ENCODE results near the gene C2CD4A. TPM values are rescaled to one million over a fixed set of nuclear protein-coding genes. Genes with fewer than 3 reads are reported as not detected.

C2CD4A gene
- total RNA-seq, 4 donors from 2014 or later: 0.33 TPM; not detected in 3

GRCh38 chr15:62083194-62084154 lies 16.7 kb downstream of the C2CD4A start:
- WGBS: 86% methylated on average over 9 of the region's 9 CpGs
- no peaks in the 10 kb centered on the region for H3K27me3 ChIP-seq
- no peak for DNase-seq (ENCODE audit: extremely low spot score)
- H3K36me3 ChIP-seq: no peaks in the 10 kb centered on the region
- H3K4me1 ChIP-seq: peaks cover 0 to 13% (median 5%) of the 10 kb centered on the region in 4 donors
- no peaks in the 10 kb centered on the region for H3K9me3 ChIP-seq
- TF ChIP-seq POLR2AphosphoS5 (IDR thresholded peaks at IDR 0.05) (no peak), CTCF (IDR thresholded peaks at IDR 0.05) (no peak), EP300 (IDR thresholded peaks at IDR 0.05) (no peak), POLR2A (IDR thresholded peaks at IDR 0.05; ENCODE audit: low read depth) (no peak)
- H3K4me3 ChIP-seq: no peak overlapping the region
- intact Hi-C loops (cut with DNase I): no loop called here
- H3K27ac ChIP-seq (replicated peaks in 1 of 4): no peak overlapping the region

DNA sequence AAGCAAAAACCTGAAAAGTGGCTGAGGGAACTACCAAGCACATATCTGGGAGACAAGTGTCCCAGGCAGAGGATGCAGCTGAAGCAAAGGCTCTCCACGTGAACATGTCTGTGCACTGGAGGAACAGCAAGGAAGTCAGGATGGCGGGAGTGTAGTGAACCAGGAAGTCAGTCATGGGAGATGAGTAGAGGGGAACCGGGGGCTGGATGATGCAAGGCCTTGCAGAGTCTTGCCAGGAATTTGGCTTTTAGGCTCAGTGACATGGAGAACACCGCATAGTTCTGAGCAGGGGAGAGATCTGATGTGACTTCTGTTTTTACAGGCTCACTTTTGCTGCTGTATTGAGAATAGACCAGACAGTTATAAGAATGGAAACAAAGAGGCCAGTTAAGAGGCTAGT lies 19.0 kb downstream of the C2CD4A start:
- TF ChIP-seq CTCF (IDR thresholded peaks at IDR 0.05) (no peak), POLR2AphosphoS5 (IDR thresholded peaks at IDR 0.05) (no peak), EP300 (IDR thresholded peaks at IDR 0.05) (no peak)
- no peak for DNase-seq (ENCODE audit: extremely low spot score)
- WGBS: 78% methylated on average over 4 of the region's 4 CpGs
- H3K4me3 ChIP-seq: no peak overlapping the region
- H3K9me3 ChIP-seq: no peaks in the 10 kb centered on the region
- intact Hi-C loops (cut with DNase I): no loop called here
- H3K36me3 ChIP-seq: no peaks in the 10 kb centered on the region
- H3K27ac ChIP-seq (replicated peaks in 1 of 4): no peak overlapping the region
- peaks cover 0 to 13% (median 6%) of the 10 kb centered on the region in 4 donors for H3K4me1 ChIP-seq
- H3K27me3 ChIP-seq: no peaks in the 10 kb centered on the region

GRCh38 chr15:62087671-62088352 lies 21.0 kb downstream of the C2CD4A start:
- Histone ChIP-seq H3K27ac (replicated peaks in 1 of 4) (no peak overlapping the region), H3K4me3 (no peak overlapping the region), H3K27me3 (no peaks in the 10 kb centered on the region), H3K36me3 (no peaks in the 10 kb centered on the region), H3K4me1 (peaks cover 0 to 13% (median 6%) of the 10 kb centered on the region in 4 donors), H3K9me3 (no peaks in the 10 kb centered on the region)
- DNase-seq (ENCODE audit: extremely low spot score): no peak
- intact Hi-C loops (cut with DNase I): no loop called here
- TF ChIP-seq POLR2AphosphoS5 (IDR thresholded peaks at IDR 0.05) (peak in 1 of 2 donors; percentile 17), EP300 (IDR thresholded peaks at IDR 0.05) (no peak)
- WGBS: 46% methylated on average over 5 of the region's 5 CpGs

DNA sequence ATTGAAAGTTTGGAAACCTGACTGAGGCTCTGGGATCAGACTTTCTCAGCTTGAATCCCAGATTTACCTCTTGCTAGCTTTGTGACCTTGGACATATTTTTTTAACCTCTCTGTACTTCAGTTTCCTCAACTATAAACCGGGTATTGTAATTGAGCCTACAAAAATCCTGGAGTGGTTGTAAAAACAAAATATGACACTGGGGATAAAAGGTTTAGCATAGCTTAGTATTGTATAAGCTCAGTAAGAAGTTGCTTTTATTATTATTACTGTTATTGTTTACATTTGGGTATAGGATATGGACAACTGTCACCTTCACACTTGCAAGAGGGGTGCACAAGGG lies 21.5 kb downstream of the C2CD4A start:
- Histone ChIP-seq H3K27me3 (no peaks in the 10 kb centered on the region), H3K4me1 (peaks cover 0 to 13% (median 6%) of the 10 kb centered on the region in 4 donors), H3K4me3 (no peak overlapping the region), H3K27ac (replicated peaks in 1 of 4) (no peak overlapping the region), H3K36me3 (no peaks in the 10 kb centered on the region), H3K9me3 (no peaks in the 10 kb centered on the region)
- 56% methylated on average over 1 of the region's 1 CpG for WGBS
- intact Hi-C loops (cut with DNase I): no loop called here
- TF ChIP-seq CTCF (IDR thresholded peaks at IDR 0.05) (no peak), POLR2AphosphoS5 (IDR thresholded peaks at IDR 0.05) (no peak), POLR2A (IDR thresholded peaks at IDR 0.05; ENCODE audit: low read depth) (no peak), EP300 (IDR thresholded peaks at IDR 0.05) (no peak)
- DNase-seq (ENCODE audit: extremely low spot score): no peak

DNA sequence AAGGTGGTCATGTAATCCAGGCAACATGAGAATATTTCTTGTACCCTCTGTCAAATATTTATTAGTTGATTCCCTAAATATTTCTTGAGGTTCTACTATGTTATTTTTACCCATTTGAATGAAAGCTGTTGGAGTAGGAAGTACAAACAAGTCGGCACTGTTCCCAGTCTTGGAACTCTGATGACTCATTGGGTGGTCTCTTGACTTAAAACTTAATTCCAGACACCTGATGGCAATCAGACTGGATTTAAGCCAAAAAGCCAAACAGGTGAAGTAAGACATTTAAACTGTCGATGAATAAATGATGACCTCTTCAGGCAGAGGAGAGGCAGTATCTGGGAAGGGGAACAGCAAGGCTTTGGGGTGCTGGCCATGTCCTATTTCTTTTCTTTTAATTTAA lies 22.8 kb downstream of the C2CD4A start:
- no peak for DNase-seq (ENCODE audit: extremely low spot score)
- Histone ChIP-seq H3K36me3 (no peaks in the 10 kb centered on the region), H3K27ac (replicated peaks in 1 of 4) (no peak overlapping the region), H3K9me3 (no peaks in the 10 kb centered on the region), H3K4me1 (peaks cover 0 to 13% (median 6%) of the 10 kb centered on the region in 4 donors), H3K4me3 (no peak overlapping the region), H3K27me3 (no peaks in the 10 kb centered on the region)
- WGBS: 63% methylated on average over 2 of the region's 2 CpGs
- intact Hi-C loops (cut with DNase I): no loop called here
- TF ChIP-seq CTCF (IDR thresholded peaks at IDR 0.05) (no peak), EP300 (IDR thresholded peaks at IDR 0.05) (no peak), POLR2AphosphoS5 (IDR thresholded peaks at IDR 0.05) (no peak), POLR2A (IDR thresholded peaks at IDR 0.05; ENCODE audit: low read depth) (no peak)
